H9 (cell line): ENCODE data around the gene CNN3. TPM values are rescaled to one million over a fixed set of nuclear protein-coding genes. Genes with fewer than 3 reads are reported as not detected.

ENCODE experiments used
- DNase-seq: peaks from one replicate; pipeline ENCODE4 v3.0.0-alpha.2; 2017
- H2AFZ ChIP-seq: one replicate; pipeline ENCODE4 v1.6.1; 2013; ENCODE audit warnings: mild to moderate bottlenecking, low read length, control low read depth, moderate library complexity
- H2AK5ac ChIP-seq: 2 replicates; pipeline ENCODE4 v1.6.1; 2013; ENCODE audit warnings: low read length, control low read depth, mixed read lengths; ENCODE audit not compliant: insufficient read length
- H2BK120ac ChIP-seq: one replicate; pipeline ENCODE4 v1.6.1; 2013; ENCODE audit warnings: low read depth, mild to moderate bottlenecking, low read length, control low read depth, inconsistent platforms; ENCODE audit not compliant: poor library complexity, severe bottlenecking
- H2BK12ac ChIP-seq: 2 replicates; pipeline ENCODE4 v1.6.1; 2013; ENCODE audit warnings: low read length, control low read depth, mixed read lengths, low read depth; ENCODE audit not compliant: insufficient read length
- H2BK15ac ChIP-seq: 2 replicates; pipeline ENCODE4 v1.6.1; 2013; ENCODE audit warnings: low read depth, low read length, control low read depth
- H2BK20ac ChIP-seq: one replicate; pipeline ENCODE4 v1.6.1; 2013; ENCODE audit warnings: low read depth, mild to moderate bottlenecking, low read length, control low read depth, inconsistent platforms; ENCODE audit not compliant: poor library complexity, severe bottlenecking
- H2BK5ac ChIP-seq: 2 replicates; pipeline ENCODE4 v1.6.1; 2013; ENCODE audit warnings: low read length, control low read depth, mixed read lengths; ENCODE audit not compliant: insufficient read length
- H3K14ac ChIP-seq: 2 replicates; pipeline ENCODE4 v1.6.1; 2013; ENCODE audit warnings: low read length, control low read depth; ENCODE audit not compliant: insufficient read depth
- H3K18ac ChIP-seq: 2 replicates; pipeline ENCODE4 v1.6.1; 2013; ENCODE audit warnings: low read depth, mild to moderate bottlenecking, mixed read lengths, low read length, control low read depth; ENCODE audit not compliant: insufficient read length
- H3K23ac ChIP-seq: 2 replicates; pipeline ENCODE4 v1.6.1; 2013; ENCODE audit warnings: low read length, control low read depth, mixed read lengths, low read depth; ENCODE audit not compliant: insufficient read length
- H3K23me2 ChIP-seq: 2 replicates; pipeline ENCODE4 v1.6.1; 2013; ENCODE audit warnings: low read depth, mild to moderate bottlenecking, mixed read lengths, low read length, control low read depth; ENCODE audit not compliant: insufficient read length, poor library complexity, severe bottlenecking
- H3K27ac ChIP-seq: 2 replicates; pipeline ENCODE4 v1.5.1; 2013; ENCODE audit warnings: low read length, control low read depth, mixed read lengths, low read depth; ENCODE audit not compliant: insufficient read length
- H3K27me3 ChIP-seq: 2 replicates; pipeline ENCODE4 v1.6.1; 2013; ENCODE audit warnings: low read length, control low read depth, inconsistent platforms; ENCODE audit not compliant: insufficient read depth
- H3K4ac ChIP-seq: 2 replicates; pipeline ENCODE4 v1.6.1; 2013; ENCODE audit warnings: low read depth, mild to moderate bottlenecking, control low read depth, inconsistent platforms, low read length, moderate library complexity
- H3K4me1 ChIP-seq: 2 replicates; pipeline ENCODE4 v1.6.1; 2013; ENCODE audit warnings: low read length, control low read depth, inconsistent platforms; ENCODE audit not compliant: insufficient read depth
- H3K4me2 ChIP-seq: 2 replicates; pipeline ENCODE4 v1.6.1; 2013; ENCODE audit warnings: low read length, control low read depth, mixed read lengths; ENCODE audit not compliant: insufficient read length, insufficient read depth
- H3K56ac ChIP-seq: 2 replicates; pipeline ENCODE4 v1.6.1; 2013; ENCODE audit warnings: low read depth, mild to moderate bottlenecking, mixed read lengths, low read length, control low read depth; ENCODE audit not compliant: insufficient read length
- H3K79me1 ChIP-seq: 2 replicates; pipeline ENCODE4 v1.6.1; 2013; ENCODE audit warnings: low read depth, mild to moderate bottlenecking, moderate library complexity, low read length, control low read depth, inconsistent platforms; ENCODE audit not compliant: insufficient read depth, poor library complexity, severe bottlenecking
- H3K79me2 ChIP-seq: 2 replicates; pipeline ENCODE4 v1.6.1; 2013; ENCODE audit warnings: low read length, control low read depth, inconsistent platforms; ENCODE audit not compliant: insufficient read depth
- H3K9ac ChIP-seq: 2 replicates; pipeline ENCODE4 v1.6.1; 2013; ENCODE audit warnings: low read length, control low read depth, mixed read lengths; ENCODE audit not compliant: insufficient read length; ENCODE audit errors: extremely low read depth
- H3K9me3 ChIP-seq: one replicate; pipeline ENCODE4 v1.6.1; 2013; ENCODE audit warnings: low read depth, low read length, inconsistent platforms; ENCODE audit not compliant: control insufficient read depth
- H3T11ph ChIP-seq: one replicate; pipeline ENCODE4 v1.6.1; 2013; ENCODE audit warnings: mild to moderate bottlenecking, low read length, control low read depth, inconsistent platforms
- H4K20me1 ChIP-seq: one replicate; pipeline ENCODE4 v1.6.1; 2013; ENCODE audit not compliant: control insufficient read depth, insufficient read length, insufficient read depth
- H4K5ac ChIP-seq: 2 replicates; pipeline ENCODE4 v1.6.1; 2013; ENCODE audit warnings: low read depth, mild to moderate bottlenecking, mixed read lengths, low read length, control low read depth; ENCODE audit not compliant: insufficient read length
- H4K8ac ChIP-seq: replicated peaks from 2 replicates; pipeline ENCODE4 v1.6.1; 2013; ENCODE audit warnings: low read length, control low read depth, mixed read lengths, low read depth; ENCODE audit not compliant: insufficient read length
- H4K91ac ChIP-seq: 2 replicates; pipeline ENCODE4 v1.6.1; 2013; ENCODE audit warnings: low read depth, mild to moderate bottlenecking, moderate library complexity, mixed read lengths, low read length, control low read depth; ENCODE audit not compliant: insufficient read length
- H3K27ac Mint-ChIP-seq, 3 experiments: 2 replicates in 2 of 3; 3 replicates in 1 of 3; pipeline ENCODE4 v1.8.0; 2020 to 2021; ENCODE audit warnings: mixed read lengths in 3 of 3, mild to moderate bottlenecking in 1 of 3, moderate library complexity in 1 of 3
- H3K27me3 Mint-ChIP-seq: 2 replicates; pipeline ENCODE4 v1.8.0; 2021; ENCODE audit warnings: low read depth, mild to moderate bottlenecking, moderate library complexity, mixed read lengths
- H3K36me3 Mint-ChIP-seq, 3 experiments: 2 replicates in 2 of 3; 3 replicates in 1 of 3; pipeline ENCODE4 v1.8.0; 2020 to 2021; ENCODE audit warnings: low read depth in 3 of 3, mixed read lengths in 3 of 3; ENCODE audit not compliant: insufficient read depth in 1 of 3
- H3K4me1 Mint-ChIP-seq, 2 experiments: 2 replicates each; pipeline ENCODE4 v1.8.0; 2020; ENCODE audit warnings: mixed read lengths in 2 of 2
- H3K4me3 Mint-ChIP-seq, 2 experiments: 2 replicates in 1 of 2; 3 replicates in 1 of 2; pipeline ENCODE4 v1.8.0; 2020 to 2021; ENCODE audit warnings: mild to moderate bottlenecking in 2 of 2, mixed read lengths in 2 of 2, moderate library complexity in 1 of 2
- H3K9me3 Mint-ChIP-seq, 2 experiments: 2 replicates in 1 of 2; 3 replicates in 1 of 2; pipeline ENCODE4 v1.8.0; 2020; ENCODE audit warnings: mild to moderate bottlenecking in 2 of 2, mixed read lengths in 2 of 2, moderate library complexity in 1 of 2
- CTCF ChIP-seq: fragments of 200-600 bp; sonication (generic); conservative IDR thresholded peaks from 3 replicates; pipeline ENCODE4 v1.8.0; 2021; ENCODE audit warnings: antibody characterized with exemption, mild to moderate bottlenecking
- total RNA-seq: library from RNA; stranded (reverse); gene quantifications from 2 replicates; pipeline ENCODE4 v1.2.1, GENCODE V29; 2021

Gene CNN3
- total RNA-seq, 1 experiment from 2014 or later, result 279 TPM

- Histone ChIP-seq H2BK12ac (no peak overlapping the region), H4K8ac (no peak overlapping the region), H3K18ac (no peak overlapping the region), H2BK15ac (no peak overlapping the region), H3K79me2 (no peaks in the 10 kb centered on the region), H4K20me1 (no peaks in the 10 kb centered on the region), H4K91ac (no peak overlapping the region), H3K14ac (no peak overlapping the region), H2AK5ac (no peak overlapping the region), H3K56ac (no peak overlapping the region), H3K4me2 (no peak overlapping the region), H3K27me3 (no peaks in the 10 kb centered on the region), H3T11ph (no peak overlapping the region), H2BK20ac (no peak overlapping the region), H3K4ac (no peak overlapping the region), H4K5ac (no peak overlapping the region), H3K27ac (no peak overlapping the region), H3K23me2 (no peaks in the 10 kb centered on the region), H3K9ac (no peak overlapping the region), H2AFZ (no peak overlapping the region), H3K9me3 (no peaks in the 10 kb centered on the region), H3K79me1 (no peaks in the 10 kb centered on the region), H3K4me1 (peaks cover 3% of the 10 kb centered on the region; the same call in 1 of the 2 replicates), H2BK5ac (no peak overlapping the region), H2BK120ac (no peak overlapping the region), H3K23ac (no peak overlapping the region)
- no peak for TF ChIP-seq CTCF
- Mint-ChIP-seq H3K4me1 (peaks cover 14 to 16% of the 10 kb centered on the region in 2 experiments), H3K9me3 (no peaks in the 10 kb centered on the region), H3K36me3 (peaks cover 0 to 4% (median 0%) of the 10 kb centered on the region in 3 experiments; a peak in 1 of 7 replicates), H3K4me3 (no peak overlapping the region), H3K27me3 (no peaks in the 10 kb centered on the region), H3K27ac (no peak overlapping the region)
- no peak for DNase-seq
Observed at GRCh38 chr1:94953107-94953506, 26.2 kb upstream of the CNN3 start.
